ENCODE measurements around the gene RNF115.
A peak's percentile ranks its signal among the peaks of the same experiment; 100 is the strongest.
"Not testable (repeated sequence)": the region's sequence is repeated elsewhere in the genome, so short reads cannot be mapped to it uniquely, and the experiment has no call there.

RNF115 gene

DNA sequence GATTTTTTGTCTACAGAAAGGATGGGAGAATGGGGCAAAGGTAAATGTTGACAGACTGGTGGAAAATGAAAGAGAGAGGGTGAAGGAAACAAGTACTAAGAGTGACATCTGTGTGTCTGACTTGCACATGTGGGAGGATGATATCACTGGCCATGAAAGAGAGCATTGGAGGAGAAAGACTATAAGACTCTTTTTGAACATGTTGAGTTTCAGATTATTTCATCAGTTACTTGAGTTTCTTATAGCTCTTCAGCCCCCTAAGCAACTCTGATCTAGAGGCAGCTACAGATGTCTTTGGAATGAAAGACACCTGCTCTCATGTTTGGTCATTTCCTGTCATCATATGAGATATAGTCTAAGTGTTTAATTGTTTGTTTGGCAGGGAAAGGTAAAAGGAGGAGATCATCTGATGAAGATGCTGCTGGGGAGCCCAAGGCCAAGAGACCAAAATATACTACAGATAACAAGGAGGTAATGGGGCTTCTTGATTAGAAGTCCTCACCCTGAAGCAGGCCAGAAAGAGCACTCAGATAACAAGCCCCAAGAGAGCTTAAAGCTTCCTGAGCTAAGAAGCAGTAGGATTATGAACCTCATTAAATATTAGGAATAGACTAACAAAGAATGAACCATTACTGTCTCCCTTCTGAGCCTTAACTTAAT is 4.6 kb upstream of the RNF115 start:
- TF ChIP-seq, protein P1, sequence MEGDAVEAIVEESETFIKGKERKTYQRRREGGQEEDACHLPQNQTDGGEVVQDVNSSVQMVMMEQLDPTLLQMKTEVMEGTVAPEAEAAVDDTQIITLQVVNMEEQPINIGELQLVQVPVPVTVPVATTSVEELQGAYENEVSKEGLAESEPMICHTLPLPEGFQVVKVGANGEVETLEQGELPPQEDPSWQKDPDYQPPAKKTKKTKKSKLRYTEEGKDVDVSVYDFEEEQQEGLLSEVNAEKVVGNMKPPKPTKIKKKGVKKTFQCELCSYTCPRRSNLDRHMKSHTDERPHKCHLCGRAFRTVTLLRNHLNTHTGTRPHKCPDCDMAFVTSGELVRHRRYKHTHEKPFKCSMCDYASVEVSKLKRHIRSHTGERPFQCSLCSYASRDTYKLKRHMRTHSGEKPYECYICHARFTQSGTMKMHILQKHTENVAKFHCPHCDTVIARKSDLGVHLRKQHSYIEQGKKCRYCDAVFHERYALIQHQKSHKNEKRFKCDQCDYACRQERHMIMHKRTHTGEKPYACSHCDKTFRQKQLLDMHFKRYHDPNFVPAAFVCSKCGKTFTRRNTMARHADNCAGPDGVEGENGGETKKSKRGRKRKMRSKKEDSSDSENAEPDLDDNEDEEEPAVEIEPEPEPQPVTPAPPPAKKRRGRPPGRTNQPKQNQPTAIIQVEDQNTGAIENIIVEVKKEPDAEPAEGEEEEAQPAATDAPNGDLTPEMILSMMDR (conservative IDR thresholded peaks at IDR 0.05; ENCODE audit: low read depth): no peak
- ChIA-PET POLR2A (ENCODE audit: low non-redundant PET) (no interaction called here), CTCF (interaction anchor here (0.6 to 2.1 kb wide), 2 partner anchors 17 to 77 kb away, joined by 5 to 8 read pairs; partner anchors contain the start of gene NUDT17)
- DNase-seq (ENCODE audit: low spot score): no peak
- no peak overlapping the region for H3K27ac ChIP-seq

DNA sequence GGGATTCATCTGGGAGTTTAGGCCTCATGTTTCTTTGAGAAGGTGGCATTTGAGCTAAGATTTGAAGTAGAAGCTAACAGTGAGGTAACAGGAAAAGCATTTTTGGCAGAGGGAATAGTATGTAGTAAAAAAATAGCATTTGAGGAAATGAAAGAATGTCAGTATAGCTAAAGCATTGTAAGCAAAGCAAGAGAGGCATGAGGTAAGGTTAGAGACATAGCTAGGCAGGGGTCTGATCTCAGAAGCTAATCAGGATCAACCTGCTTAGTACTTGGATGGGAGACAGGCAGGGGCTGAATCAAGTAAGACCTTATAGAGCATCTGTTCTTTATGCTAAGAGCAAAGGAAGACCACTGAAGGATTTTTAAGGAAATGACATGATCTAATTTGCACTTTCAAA is 4.1 kb upstream of the RNF115 start:
- no peak for DNase-seq (ENCODE audit: low spot score)
- ChIA-PET POLR2A (ENCODE audit: low non-redundant PET) (no interaction called here), CTCF (interaction anchor here (0.6 to 2.1 kb wide), 2 partner anchors 17 to 77 kb away, joined by 5 to 8 read pairs; partner anchors contain the start of gene NUDT17)
- no peak overlapping the region for H3K27ac ChIP-seq
- TF ChIP-seq, protein P1 (conservative IDR thresholded peaks at IDR 0.05; ENCODE audit: low read depth): no peak

DNA sequence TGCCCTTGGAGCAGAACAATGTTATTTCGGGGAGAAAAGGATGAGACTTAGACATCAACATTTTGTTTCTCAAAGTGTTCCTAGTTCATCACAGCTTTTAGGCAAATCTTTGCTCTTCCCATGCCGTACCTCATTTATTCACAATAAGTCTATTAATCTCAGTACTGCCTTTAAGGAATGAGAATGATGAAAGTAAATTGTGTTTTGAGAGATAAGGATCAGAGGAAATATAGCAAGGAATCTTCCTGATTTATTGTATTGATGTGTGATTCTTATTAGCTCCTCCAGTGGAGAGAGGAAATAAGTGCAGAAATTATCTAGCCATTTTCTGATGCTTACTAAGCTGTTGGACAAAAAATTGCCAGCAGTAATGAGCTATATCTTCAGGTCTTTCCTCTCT is 2.1 kb upstream of the RNF115 start:
- no peak overlapping the region for H3K27ac ChIP-seq
- ChIA-PET CTCF (interaction anchor here (1.6 kb wide), 1 partner anchor 19 kb away, joined by 10 read pairs; the partner anchor contains the start of gene NUDT17), POLR2A (ENCODE audit: low non-redundant PET) (no interaction called here)
- DNase-seq (ENCODE audit: low spot score): no peak
- TF ChIP-seq, protein P1 (conservative IDR thresholded peaks at IDR 0.05; ENCODE audit: low read depth): no peak

DNA sequence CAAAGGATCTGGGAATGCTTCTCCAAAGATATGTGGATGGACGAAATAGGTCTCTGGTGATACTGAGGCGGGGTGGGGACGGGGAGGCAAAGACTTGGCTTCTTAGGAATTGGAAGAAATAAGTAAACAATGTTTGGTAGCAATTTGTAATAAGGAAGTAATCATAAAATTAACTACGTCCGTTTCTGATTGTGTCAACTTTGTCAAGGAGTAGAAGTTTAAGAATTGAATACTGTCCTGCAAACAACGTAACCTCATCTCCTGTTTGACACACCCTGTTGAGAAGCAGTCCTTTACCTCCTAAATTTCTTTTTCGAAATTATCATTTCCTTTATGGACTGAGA is 576 bp upstream of the RNF115 start:
- DNase-seq (ENCODE audit: low spot score): peak; percentile 20
- ChIA-PET POLR2A (ENCODE audit: low non-redundant PET) (no interaction called here), CTCF (interaction anchor here (1.4 kb wide), 1 partner anchor 21 kb away, joined by 7 read pairs; the partner anchor contains the start of gene NUDT17)
- TF ChIP-seq, protein P1 (conservative IDR thresholded peaks at IDR 0.05; ENCODE audit: low read depth): no peak
- peak overlapping the region; percentile 94 for H3K27ac ChIP-seq

DNA sequence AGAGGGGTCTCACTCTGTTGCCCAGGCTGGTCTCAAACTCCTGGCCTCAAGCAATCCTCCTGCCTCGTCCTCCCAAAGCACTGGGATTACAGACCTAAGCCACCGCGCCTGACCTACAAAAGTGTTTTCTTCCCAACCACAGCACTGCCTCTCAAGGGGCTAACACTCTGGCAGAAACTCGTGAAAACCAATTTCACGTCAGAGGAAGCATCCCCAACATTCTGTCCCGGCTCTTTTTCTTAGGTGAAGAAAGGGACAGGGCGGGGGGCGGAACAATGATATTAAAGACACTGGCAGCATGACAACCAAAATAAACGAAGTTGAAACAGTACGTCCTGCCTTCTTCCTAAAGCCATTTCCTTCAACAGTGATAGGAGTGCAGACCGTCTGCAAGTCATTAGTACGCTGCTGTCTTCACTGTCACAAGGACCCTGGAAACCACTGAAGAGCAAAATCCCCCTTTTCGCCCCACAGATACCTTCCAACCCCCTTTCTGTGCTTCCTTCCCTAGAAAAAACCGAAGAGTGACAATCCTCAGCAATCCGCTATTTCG is 1.0 kb downstream of the RNF115 start:
- H3K27ac ChIP-seq; CTCF ChIA-PET; DNase-seq (ENCODE audit: low spot score); POLR2A ChIA-PET (ENCODE audit: low non-redundant PET): not testable (repeated sequence)

DNA sequence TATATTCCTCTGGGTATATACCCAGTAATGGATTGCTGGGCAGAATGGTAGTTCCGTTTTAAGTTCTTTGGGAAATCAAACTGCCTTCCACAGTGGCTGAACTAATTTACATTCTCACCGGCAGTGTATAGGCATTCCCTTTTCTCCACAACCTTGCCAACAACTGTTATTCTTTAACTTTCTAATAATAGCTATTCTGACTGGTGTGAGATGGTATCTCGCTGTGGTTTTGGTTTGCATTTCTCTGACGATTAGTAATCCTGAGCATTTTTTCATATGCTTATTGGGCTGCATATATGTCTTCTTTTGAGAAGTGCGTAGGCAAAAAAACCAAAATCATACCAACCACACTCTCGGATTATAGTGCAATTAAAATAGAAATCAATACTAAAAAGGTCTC is 5.8 kb downstream of the RNF115 start:
- H3K27ac ChIP-seq; DNase-seq (ENCODE audit: low spot score); CTCF ChIA-PET; POLR2A ChIA-PET (ENCODE audit: low non-redundant PET): not testable (repeated sequence)

DNA sequence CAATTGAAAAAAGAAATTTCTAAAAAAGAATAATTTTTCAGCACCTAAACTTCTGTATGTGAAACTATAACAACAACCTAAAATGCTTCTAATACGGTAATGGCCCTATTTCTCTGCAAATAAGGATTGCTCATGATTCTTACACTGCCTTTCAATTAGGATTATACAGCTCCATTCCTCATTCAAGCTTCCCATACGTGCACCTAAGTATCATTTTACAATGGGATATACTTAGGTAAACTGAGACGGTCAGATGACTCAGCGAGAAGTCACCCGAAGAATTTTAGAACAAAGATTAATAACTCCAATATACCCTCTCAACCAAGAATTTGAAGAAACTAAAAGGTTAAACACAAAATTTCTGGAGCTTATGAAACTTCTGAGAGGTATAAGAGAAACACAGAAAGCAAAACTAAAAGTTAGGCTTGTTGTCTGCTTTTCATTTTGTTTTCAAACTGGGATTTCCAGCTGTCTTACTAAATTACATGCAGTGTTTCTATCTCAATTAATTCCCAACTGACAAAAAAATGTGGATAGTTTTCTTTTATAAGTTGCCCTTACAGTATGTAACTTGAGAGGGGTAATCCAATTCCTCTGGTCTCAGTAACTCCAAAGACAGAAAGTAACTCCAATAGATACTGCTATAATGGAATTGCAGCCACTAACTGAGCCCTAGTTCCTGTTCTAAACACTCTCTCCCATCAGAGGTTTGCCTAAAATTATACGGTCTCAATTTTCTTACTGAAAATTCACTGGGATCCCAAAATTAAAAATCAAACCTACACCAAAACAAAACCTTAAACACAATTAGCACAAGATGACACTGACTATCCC is 10.7 kb downstream of the RNF115 start:
- DNase-seq (ENCODE audit: low spot score); CTCF ChIA-PET; POLR2A ChIA-PET (ENCODE audit: low non-redundant PET); H3K27ac ChIP-seq: not testable (repeated sequence)

DNA sequence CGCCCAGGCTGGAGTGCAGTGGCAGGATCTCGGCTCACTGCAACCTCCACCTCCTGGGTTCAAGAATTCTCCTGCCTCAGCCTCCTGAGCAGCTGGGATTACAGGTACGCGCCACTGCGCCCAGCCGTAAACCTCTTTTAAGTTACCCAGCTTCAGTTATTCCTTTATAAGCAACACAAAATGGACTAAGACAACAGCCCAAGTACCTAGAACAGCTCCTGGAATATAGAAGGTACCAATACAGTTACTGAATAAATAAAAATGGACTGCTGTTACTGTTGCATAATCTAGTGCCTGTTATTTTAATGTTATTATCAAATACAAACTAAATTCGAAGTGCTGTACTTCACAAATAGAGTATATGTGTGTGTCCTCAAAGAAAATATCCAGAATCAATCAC is 17.1 kb downstream of the RNF115 start:
- no peak for DNase-seq (ENCODE audit: low spot score)
- no peak overlapping the region for H3K27ac ChIP-seq
- ChIA-PET POLR2A (ENCODE audit: low non-redundant PET) (no interaction called here), CTCF (no interaction called here)
- TF ChIP-seq, protein P1 (conservative IDR thresholded peaks at IDR 0.05; ENCODE audit: low read depth): no peak

Data from RWPE1 (cell line).